Panc1 (cell line): ENCODE measurements around the gene PLS3. TPM values are rescaled to one million over a fixed set of nuclear protein-coding genes. Genes with fewer than 3 reads are reported as not detected.
"Not testable (repeated sequence)": the region's sequence is repeated elsewhere in the genome, so short reads cannot be mapped to it uniquely, and the experiment has no call there.

Source experiments
- ATAC-seq: fragments of 200-7000 bp; cut with Tn5 transposase; 2 replicates; pipeline ENCODE4 v1.9.1; 2020; ENCODE audit warnings: mild to moderate bottlenecking, moderate library complexity
- BruUV-seq: library from RNA; stranded (reverse); fragments of 400-500 nt; replicated peaks from 2 replicates; lab custom pipeline; 2021; lab: Mats Ljungman, UMichigan
- CTCF ChIA-PET: fragments of 300-600 bp; sonication (Branson Sonifier 250); formaldehyde crosslinking; loops from one replicate; lab custom pipeline; 2022; ENCODE audit warnings: antibody characterized with exemption; lab: Charles Lee
- POLR2A ChIA-PET: fragments of 300-600 bp; sonication (Branson Sonifier 250); formaldehyde crosslinking; loops from one replicate; lab custom pipeline; 2022; ENCODE audit warnings: antibody characterized with exemption; lab: Charles Lee
- DNase-seq: peaks from one replicate; pipeline ENCODE4 v3.0.0-alpha.2; 2010; ENCODE audit warnings: low read depth, low spot score
- H3K27ac ChIP-seq: 2 replicates; pipeline ENCODE4 v1.5.1; 2011; ENCODE audit warnings: mild to moderate bottlenecking, low read length, inconsistent platforms
- H3K27me3 ChIP-seq: fragments of 200-500 bp; sonication (Bioruptor generic); 2 replicates; pipeline ENCODE4 v1.6.0; 2014; ENCODE audit warnings: low read length, inconsistent platforms; ENCODE audit not compliant: control insufficient read depth, insufficient read depth
- H3K36me3 ChIP-seq: fragments of 200-500 bp; sonication (Bioruptor generic); 2 replicates; pipeline ENCODE4 v1.5.1; 2014; ENCODE audit warnings: inconsistent platforms, mild to moderate bottlenecking, low read length, moderate library complexity; ENCODE audit not compliant: control insufficient read depth, insufficient read depth
- H3K4me1 ChIP-seq: 2 replicates; pipeline ENCODE4 v1.5.1; 2011; ENCODE audit warnings: inconsistent platforms, mild to moderate bottlenecking, low read length, moderate library complexity; ENCODE audit not compliant: control insufficient read depth, insufficient read depth
- H3K4me3 ChIP-seq, 2 experiments: 2 replicates each; pipeline ENCODE4 v1.5.1; 2011 to 2012; ENCODE audit warnings: low read depth in 2 of 2, low read length in 2 of 2, mild to moderate bottlenecking in 2 of 2, inconsistent platforms in 1 of 2, moderate library complexity in 1 of 2
- H3K9me3 ChIP-seq: fragments of 200-500 bp; sonication (Bioruptor generic); 2 replicates; pipeline ENCODE4 v1.5.1; 2014; ENCODE audit warnings: low read depth, mild to moderate bottlenecking, inconsistent platforms, low read length, moderate library complexity; ENCODE audit not compliant: control insufficient read depth, insufficient read depth
- POLR2AphosphoS5 ChIP-seq: IDR thresholded peaks from 2 replicates; pipeline ENCODE4 v1.6.1; 2012; ENCODE audit warnings: mild to moderate bottlenecking, low read depth, low read length, moderate library complexity
- SIN3A ChIP-seq: IDR thresholded peaks from 2 replicates; pipeline ENCODE4 v1.6.1; 2012; ENCODE audit warnings: low read depth, mild to moderate bottlenecking, low read length, moderate library complexity, borderline replicate concordance; ENCODE audit not compliant: insufficient read depth
- TCF7L2 ChIP-seq: IDR thresholded peaks from 2 replicates; pipeline ENCODE4 v1.6.1; 2011; ENCODE audit warnings: mild to moderate bottlenecking, low read depth, low read length, inconsistent platforms
- in situ Hi-C: cut with HindIII; loops from 2 replicates; pipeline ENCODE4 v1.10.0; 2016; ENCODE audit warnings: low sequenced_read_pairs, low pct_unique_long_range_greater_than_20kb
- intact Hi-C: fragments of 100-400 bp; cut with micrococcal nuclease; formaldehyde crosslinking; loops from one replicate; pipeline ENCODE4 v1.10.0; 2022; ENCODE audit not compliant: unreplicated experiment
- total RNA-seq: library from RNA; stranded (reverse); gene quantifications from one replicate; pipeline ENCODE4 v1.2.1, GENCODE V29; 2021; ENCODE audit not compliant: unreplicated experiment
- TF ChIP-seq, protein P1 (sequence below), 2 experiments: IDR thresholded peaks; 2 replicates each; pipeline ENCODE4 v1.6.1; 2011 to 2012; ENCODE audit warnings: low read depth in 2 of 2, control low read depth in 1 of 2, low read length in 1 of 2, mild to moderate bottlenecking in 1 of 2, moderate library complexity in 1 of 2; ENCODE audit not compliant: insufficient read depth in 1 of 2
- TF ChIP-seq, protein P2 (sequence below): fragments of 450-650 bp; IDR thresholded peaks from 2 replicates; pipeline ENCODE4 v1.5.1; 2017; ENCODE audit warnings: mild to moderate bottlenecking

Gene PLS3
- total RNA-seq, 1 experiment from 2014 or later = 164 TPM

DNA sequence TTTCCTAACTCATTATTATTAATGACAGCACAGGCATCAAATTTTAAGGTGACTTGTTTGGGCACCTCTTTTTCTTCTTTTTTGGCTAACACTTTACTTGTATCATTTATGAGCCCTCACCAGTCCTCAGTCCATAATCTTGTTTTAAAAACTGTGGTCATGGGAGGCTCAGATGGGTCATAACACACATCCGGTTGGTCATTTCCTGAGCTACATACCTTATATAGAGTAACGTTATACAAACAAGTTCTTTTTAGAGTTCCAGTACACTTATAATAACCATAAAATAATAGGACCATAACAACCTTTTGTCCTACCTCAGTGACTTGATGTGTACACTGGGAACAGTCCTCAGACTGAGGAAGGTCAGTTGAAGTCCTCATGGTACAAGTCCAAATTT, 21.1 kb upstream of the PLS3 start:
- Histone ChIP-seq H3K27ac (no peak overlapping the region), H3K4me3 (no peak overlapping the region), H3K36me3 (no peaks in the 10 kb centered on the region), H3K9me3 (no peaks in the 10 kb centered on the region), H3K27me3 (no peaks in the 10 kb centered on the region), H3K4me1 (no peaks in the 10 kb centered on the region)
- DNase-seq (no peak), ATAC-seq (no peak)
- TF ChIP-seq, protein P1, sequence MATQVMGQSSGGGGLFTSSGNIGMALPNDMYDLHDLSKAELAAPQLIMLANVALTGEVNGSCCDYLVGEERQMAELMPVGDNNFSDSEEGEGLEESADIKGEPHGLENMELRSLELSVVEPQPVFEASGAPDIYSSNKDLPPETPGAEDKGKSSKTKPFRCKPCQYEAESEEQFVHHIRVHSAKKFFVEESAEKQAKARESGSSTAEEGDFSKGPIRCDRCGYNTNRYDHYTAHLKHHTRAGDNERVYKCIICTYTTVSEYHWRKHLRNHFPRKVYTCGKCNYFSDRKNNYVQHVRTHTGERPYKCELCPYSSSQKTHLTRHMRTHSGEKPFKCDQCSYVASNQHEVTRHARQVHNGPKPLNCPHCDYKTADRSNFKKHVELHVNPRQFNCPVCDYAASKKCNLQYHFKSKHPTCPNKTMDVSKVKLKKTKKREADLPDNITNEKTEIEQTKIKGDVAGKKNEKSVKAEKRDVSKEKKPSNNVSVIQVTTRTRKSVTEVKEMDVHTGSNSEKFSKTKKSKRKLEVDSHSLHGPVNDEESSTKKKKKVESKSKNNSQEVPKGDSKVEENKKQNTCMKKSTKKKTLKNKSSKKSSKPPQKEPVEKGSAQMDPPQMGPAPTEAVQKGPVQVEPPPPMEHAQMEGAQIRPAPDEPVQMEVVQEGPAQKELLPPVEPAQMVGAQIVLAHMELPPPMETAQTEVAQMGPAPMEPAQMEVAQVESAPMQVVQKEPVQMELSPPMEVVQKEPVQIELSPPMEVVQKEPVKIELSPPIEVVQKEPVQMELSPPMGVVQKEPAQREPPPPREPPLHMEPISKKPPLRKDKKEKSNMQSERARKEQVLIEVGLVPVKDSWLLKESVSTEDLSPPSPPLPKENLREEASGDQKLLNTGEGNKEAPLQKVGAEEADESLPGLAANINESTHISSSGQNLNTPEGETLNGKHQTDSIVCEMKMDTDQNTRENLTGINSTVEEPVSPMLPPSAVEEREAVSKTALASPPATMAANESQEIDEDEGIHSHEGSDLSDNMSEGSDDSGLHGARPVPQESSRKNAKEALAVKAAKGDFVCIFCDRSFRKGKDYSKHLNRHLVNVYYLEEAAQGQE (IDR thresholded peaks at IDR 0.05; ENCODE audit: insufficient read depth in 1 of 2, low read depth in 2 of 2, low read length in 1 of 2) = no peak
- TF ChIP-seq POLR2AphosphoS5 (no peak), TCF7L2 (no peak), SIN3A (no peak)
- TF ChIP-seq, protein P2, sequence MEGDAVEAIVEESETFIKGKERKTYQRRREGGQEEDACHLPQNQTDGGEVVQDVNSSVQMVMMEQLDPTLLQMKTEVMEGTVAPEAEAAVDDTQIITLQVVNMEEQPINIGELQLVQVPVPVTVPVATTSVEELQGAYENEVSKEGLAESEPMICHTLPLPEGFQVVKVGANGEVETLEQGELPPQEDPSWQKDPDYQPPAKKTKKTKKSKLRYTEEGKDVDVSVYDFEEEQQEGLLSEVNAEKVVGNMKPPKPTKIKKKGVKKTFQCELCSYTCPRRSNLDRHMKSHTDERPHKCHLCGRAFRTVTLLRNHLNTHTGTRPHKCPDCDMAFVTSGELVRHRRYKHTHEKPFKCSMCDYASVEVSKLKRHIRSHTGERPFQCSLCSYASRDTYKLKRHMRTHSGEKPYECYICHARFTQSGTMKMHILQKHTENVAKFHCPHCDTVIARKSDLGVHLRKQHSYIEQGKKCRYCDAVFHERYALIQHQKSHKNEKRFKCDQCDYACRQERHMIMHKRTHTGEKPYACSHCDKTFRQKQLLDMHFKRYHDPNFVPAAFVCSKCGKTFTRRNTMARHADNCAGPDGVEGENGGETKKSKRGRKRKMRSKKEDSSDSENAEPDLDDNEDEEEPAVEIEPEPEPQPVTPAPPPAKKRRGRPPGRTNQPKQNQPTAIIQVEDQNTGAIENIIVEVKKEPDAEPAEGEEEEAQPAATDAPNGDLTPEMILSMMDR = no peak
- no TSS peak for BruUV-seq
- POLR2A ChIA-PET = no interaction called here
- in situ Hi-C loops = no loop called here
- intact Hi-C loops = no loop called here
- CTCF ChIA-PET = no interaction called here

DNA sequence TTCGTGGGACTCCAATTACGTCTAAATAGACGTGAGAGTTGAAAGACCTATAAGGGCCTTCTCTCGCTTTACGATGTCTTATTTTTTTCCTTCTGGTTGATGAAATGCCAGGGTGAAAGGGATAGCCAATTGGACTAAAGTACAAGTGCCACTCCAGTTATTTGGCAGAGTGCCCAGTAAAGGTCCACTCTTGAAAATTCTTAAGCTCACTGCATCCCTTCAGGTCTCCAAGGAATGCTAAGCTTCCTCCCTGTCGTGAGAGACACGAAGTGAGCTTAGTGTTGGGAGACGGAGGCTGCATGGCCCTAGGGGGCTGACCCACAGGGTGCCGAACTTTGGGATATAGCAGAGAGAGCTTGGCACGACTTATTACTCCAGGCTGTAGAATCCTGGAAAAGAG, 19.9 kb upstream of the PLS3 start:
- H3K27ac ChIP-seq, DNase-seq, in situ Hi-C loops, H3K27me3 ChIP-seq, H3K4me1 ChIP-seq, H3K9me3 ChIP-seq, intact Hi-C loops, ATAC-seq, H3K4me3 ChIP-seq, CTCF ChIA-PET, POLR2A ChIA-PET, H3K36me3 ChIP-seq, BruUV-seq: not testable (repeated sequence)

DNA sequence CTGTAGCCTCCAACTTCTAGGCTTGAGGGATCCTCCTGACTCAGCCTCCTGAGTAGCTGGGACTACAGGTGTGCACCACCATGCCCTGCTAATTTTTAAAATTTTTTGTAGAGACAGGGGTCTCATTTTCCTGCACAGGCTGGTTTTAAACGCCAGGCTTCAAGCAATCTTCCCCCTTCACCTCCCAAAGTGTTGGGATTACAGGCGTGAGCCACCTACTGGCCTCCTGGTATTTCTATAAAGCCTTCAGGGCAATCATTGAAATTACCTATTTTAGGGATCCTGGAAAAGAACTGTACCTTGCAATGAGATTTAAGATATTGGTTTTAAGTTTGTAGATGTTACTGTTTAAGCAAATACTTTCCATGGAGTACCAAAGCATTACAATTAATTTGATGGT, 13.5 kb upstream of the PLS3 start:
- no TSS peak for BruUV-seq
- in situ Hi-C loops (no loop called here), intact Hi-C loops (no loop called here)
- Histone ChIP-seq H3K9me3 (no peaks in the 10 kb centered on the region), H3K27me3 (no peaks in the 10 kb centered on the region), H3K4me3 (no peak overlapping the region), H3K27ac (no peak overlapping the region), H3K36me3 (no peaks in the 10 kb centered on the region), H3K4me1 (no peaks in the 10 kb centered on the region)
- CTCF ChIA-PET = no interaction called here
- ATAC-seq (no peak; the same call in 1 of the 2 replicates), DNase-seq (no peak)
- TF ChIP-seq SIN3A = no peak
- TF ChIP-seq, protein P2 = peak; percentile 55
- POLR2A ChIA-PET = no interaction called here
